Frontal cortex (tissue), 4 donors: ENCODE results near the gene STEAP1B. TPM values are rescaled to one million over a fixed set of nuclear protein-coding genes. Genes with fewer than 3 reads are reported as not detected.

ENCODE experiments used
- DNase-seq, 2 donors: peaks; one replicate each; pipeline ENCODE4 v3.0.0; 2012; ENCODE audit warnings: low spot score in 2 of 2
- FAIRE-seq: peaks from 2 replicates; lab custom pipeline; 2012; peaks lifted over from hg19 to GRCh38; lab: Jason Lieb, UNC
- total RNA-seq: library from RNA; depleted of rRNA; stranded (reverse); fragments of >200 nt; gene quantifications from one replicate; pipeline ENCODE4 v1.2.3, GENCODE V29; 2014
- donor health status: control.
- donor health status: control.
- donor health status: control.

The STEAP1B gene
- total RNA-seq, 1 donor from 2014 or later: 2.4 TPM

- no peak for FAIRE-seq
- DNase-seq: no peak
Measured at GRCh38 chr7:22385326-22385725, 114.7 kb downstream of the STEAP1B start.

GRCh38 chr7:22380333-22380732 lies 119.7 kb downstream of the STEAP1B start:
- no peak for FAIRE-seq

GRCh38 chr7:22378199-22378980 lies 121.6 kb downstream of the STEAP1B start:
- FAIRE-seq (no peak), DNase-seq (no peak)

More at GRCh38 chr7:22380333-22380732, 119.7 kb downstream of the STEAP1B start:
- no peak for DNase-seq

- DNase-seq: no peak
- no peak for FAIRE-seq
Measured at GRCh38 chr7:22377703-22378102, 122.3 kb downstream of the STEAP1B start.

GRCh38 chr7:22375359-22376048 lies 124.5 kb downstream of the STEAP1B start:
- DNase-seq: no peak

GRCh38 chr7:22373911-22374310 lies 126.1 kb downstream of the STEAP1B start:
- FAIRE-seq: no peak
- no peak for DNase-seq

More at GRCh38 chr7:22375359-22376048, 124.5 kb downstream of the STEAP1B start:
- FAIRE-seq: no peak

- FAIRE-seq: no peak
- DNase-seq: no peak
Measured at GRCh38 chr7:22373388-22373787, 126.6 kb downstream of the STEAP1B start.

GRCh38 chr7:22372863-22373262 lies 127.1 kb downstream of the STEAP1B start:
- DNase-seq (no peak), FAIRE-seq (no peak)

GRCh38 chr7:22371878-22372277 lies 128.1 kb downstream of the STEAP1B start:
- no peak for DNase-seq
- no peak for FAIRE-seq

Other genes starting within 250 kb of the STEAP1B start
- gene RAPGEF5, start 143.0 kb downstream of the STEAP1B start, total RNA-seq: 90.9 TPM
- gene IL6, start 227.0 kb upstream of the STEAP1B start, total RNA-seq: not detected